T-helper 2 cell (primary cell): Measurements from ENCODE around the gene ATP8B3.

Source experiments
- DNase-seq, 5 experiments: peaks; one replicate each; pipeline versions ENCODE4 v3.0.0 to v3.0.0-alpha.2; 2012 to 2022
- total RNA-seq, 2 donors: gene quantifications; one replicate each; lab custom pipeline; 2026; lab: John Stamatoyannopoulos, UW

The ATP8B3 gene
- 4.2 to 7.2 reads per million in 2 donors for total RNA-seq

- DNase-seq = peak; percentile 41 to 76 (median 67)
Observed at GRCh38 chr19:1811942-1812425, at the start of gene ATP8B3. Gene ATP8B3, minus strand, starts transcription at chr19:1812276. Its CDS starts 540 bp downstream, at chr19:1811736.

GRCh38 chr19:1861599-1862031 lies 49.5 kb upstream of the ATP8B3 start:
- no peak for DNase-seq

- DNase-seq = no peak
Observed at GRCh38 chr19:1860821-1861598, 48.9 kb upstream of the ATP8B3 start.

- peak in 2 of 5 experiments; percentile 58 to 74 for DNase-seq
Observed at GRCh38 chr19:1860042-1860775, 48.1 kb upstream of the ATP8B3 start.

- DNase-seq = no peak
Observed at GRCh38 chr19:1859331-1859781, 47.3 kb upstream of the ATP8B3 start.

GRCh38 chr19:1858412-1859081 lies 46.5 kb upstream of the ATP8B3 start:
- no peak for DNase-seq

GRCh38 chr19:1857648-1858326 lies 45.7 kb upstream of the ATP8B3 start:
- no peak for DNase-seq

GRCh38 chr19:1856698-1857603 lies 44.9 kb upstream of the ATP8B3 start:
- peak in 1 of 5 experiments; percentile 53 for DNase-seq

DNA sequence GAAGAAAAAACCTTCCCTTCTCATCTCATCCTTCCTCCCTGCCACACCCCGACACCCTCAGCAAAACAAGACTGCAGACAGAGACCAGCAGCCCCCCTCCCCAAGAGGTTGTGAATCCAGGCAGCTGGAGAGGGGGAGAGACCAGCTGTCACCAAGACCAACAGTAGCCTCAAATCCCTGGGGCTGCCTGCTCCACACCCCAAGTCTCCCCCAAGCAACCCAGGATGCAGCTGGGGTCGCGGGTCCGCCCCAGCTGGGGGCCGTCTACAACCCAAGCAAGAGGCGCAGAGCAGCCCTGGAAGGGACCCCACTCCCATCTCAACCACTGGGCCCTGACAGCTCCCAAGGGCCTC lies 44.2 kb upstream of the ATP8B3 start:
- no peak for DNase-seq

DNA sequence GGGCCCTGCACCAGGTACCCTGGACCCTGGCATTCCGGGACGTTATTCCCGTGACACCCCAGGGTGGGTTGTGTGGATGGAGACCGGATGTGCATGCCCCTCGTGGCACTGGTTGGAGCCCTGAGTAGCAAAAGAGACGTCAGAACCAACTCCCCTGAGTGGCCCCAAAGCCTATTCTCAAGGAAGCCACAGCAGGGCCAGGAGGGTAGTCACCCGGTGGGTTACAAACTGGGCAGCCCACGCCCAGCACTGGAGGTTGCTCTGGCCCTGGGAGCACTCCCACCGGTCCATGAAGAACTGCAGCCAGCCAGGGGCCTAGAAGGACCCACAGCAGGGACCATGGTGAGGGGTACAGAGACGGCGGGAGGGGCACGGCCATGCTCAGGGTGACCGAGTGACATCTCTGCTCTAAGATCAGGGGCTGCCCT lies 43.8 kb upstream of the ATP8B3 start:
- DNase-seq = peak in 1 of 5 experiments; percentile 77

GRCh38 chr19:1855040-1855827 lies 43.2 kb upstream of the ATP8B3 start:
- peak; percentile 55 to 96 (median 72) for DNase-seq

GRCh38 chr19:1854542-1855039 lies 42.5 kb upstream of the ATP8B3 start:
- DNase-seq = no peak

- DNase-seq = no peak
Observed at GRCh38 chr19:1854039-1854541, 42.0 kb upstream of the ATP8B3 start.

GRCh38 chr19:1853295-1854038 lies 41.4 kb upstream of the ATP8B3 start:
- DNase-seq = peak; percentile 67 to 88 (median 73)

DNA sequence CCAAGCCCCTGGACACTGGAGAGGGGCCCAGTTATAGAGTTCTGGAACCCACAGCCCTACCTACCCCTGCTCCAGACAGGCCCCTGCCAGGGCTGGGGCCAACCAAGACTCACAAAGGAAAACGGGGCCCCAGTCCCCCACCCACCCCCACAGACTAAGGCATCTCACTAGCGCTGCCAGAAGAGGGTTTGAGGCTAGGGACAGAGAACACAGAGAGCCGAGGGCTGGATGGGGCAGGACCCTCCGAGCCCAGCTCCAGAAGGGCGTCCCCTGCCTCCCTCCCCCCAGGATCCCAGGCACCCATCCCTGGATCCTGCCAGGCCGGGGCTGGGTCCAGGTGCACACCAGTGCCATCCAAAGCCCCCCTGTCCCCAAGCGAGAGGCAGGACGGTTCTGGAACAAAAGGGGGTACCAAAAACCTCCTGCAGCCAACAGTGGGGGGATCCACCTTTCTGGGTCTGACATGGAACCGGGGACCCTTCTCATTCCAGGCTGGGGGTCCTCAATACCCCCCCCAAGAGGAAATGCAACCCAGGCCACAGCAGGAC lies 40.6 kb upstream of the ATP8B3 start:
- no peak for DNase-seq

DNA sequence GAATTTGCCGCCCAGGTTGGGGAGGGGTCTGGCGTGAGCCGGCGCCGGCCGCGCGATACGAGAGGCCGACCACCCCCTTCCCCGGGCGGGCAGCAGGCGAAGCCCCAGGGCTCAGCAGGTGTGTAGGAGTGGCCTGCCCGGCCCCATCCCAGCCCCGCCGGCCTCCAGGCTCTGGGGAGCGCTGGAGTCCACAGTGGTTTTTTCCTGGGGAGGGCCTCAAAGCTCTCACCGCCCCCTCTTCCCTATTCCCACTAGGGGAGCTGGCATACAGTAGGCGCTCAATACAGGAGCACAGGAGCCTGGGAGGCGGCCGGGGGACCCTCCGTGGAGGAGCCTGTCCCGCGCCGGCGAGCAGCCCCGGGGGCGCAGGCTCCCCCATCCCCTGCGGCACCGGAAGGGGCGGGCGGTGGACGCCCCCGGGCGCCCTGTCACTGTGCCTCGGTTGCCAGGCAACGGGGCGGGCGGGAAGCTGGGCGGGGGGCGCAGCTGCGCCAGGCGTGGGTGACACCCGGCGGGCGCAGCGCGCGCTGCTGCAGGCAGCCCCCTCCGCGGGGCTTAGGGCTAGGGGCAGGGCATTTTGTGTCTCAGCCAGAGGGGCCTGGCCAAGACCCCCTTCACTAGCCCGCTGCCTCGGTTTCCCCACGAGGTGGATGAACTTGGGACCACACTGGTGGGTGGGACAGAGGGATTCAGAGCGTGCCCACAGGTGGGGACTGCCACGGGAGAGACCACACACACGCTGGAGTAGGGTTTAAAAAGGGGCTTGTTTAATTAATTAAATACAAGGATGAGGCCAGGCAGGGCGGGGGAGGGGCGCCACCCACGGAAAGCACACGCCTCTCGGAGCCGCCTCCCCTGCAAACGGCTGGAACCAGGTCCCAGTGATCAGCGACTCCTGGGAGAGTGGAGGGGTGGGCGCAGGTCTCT lies 39.8 kb upstream of the ATP8B3 start:
- peak in 2 of 5 experiments; percentile 39 to 52 for DNase-seq

GRCh38 chr19:1850809-1851653 lies 39.0 kb upstream of the ATP8B3 start:
- DNase-seq = no peak
